OCI-LY7 (cell line): Measurements from ENCODE around the gene TMPRSS2. TPM values are rescaled to one million over a fixed set of nuclear protein-coding genes. Genes with fewer than 3 reads are reported as not detected.

Experiments
- BruUV-seq: library from RNA; stranded (reverse); fragments of 400-500 nt; replicated peaks from 2 replicates; lab custom pipeline; 2021; lab: Mats Ljungman, UMichigan
- CTCF ChIA-PET: fragments of 300-600 bp; sonication (Branson Sonifier 250); formaldehyde crosslinking; loops from one replicate; lab custom pipeline; 2022; ENCODE audit warnings: antibody characterized with exemption; ENCODE audit not compliant: unreplicated experiment; lab: Charles Lee
- POLR2A ChIA-PET: fragments of 300-600 bp; sonication (Branson Sonifier 250); formaldehyde crosslinking; loops from one replicate; lab custom pipeline; 2022; ENCODE audit warnings: antibody characterized with exemption; lab: Charles Lee
- DNase-seq: peaks from one replicate; pipeline ENCODE4 v3.0.0-alpha.2; 2015; ENCODE audit warnings: low spot score
- H2AFZ ChIP-seq: fragments of 200-600 bp; sonication (generic), shearing (Covaris generic); 2 replicates; pipeline ENCODE4 v1.6.1; 2014; ENCODE audit warnings: mild to moderate bottlenecking, antibody characterized with exemption, low read length, moderate library complexity
- H3K27ac ChIP-seq: fragments of 200-600 bp; sonication (generic); 2 replicates; pipeline ENCODE4 v1.5.1; 2014; ENCODE audit warnings: mixed run types, low read depth, mild to moderate bottlenecking, moderate library complexity, low read length, inconsistent platforms; ENCODE audit not compliant: poor library complexity, severe bottlenecking
- H3K36me3 ChIP-seq: fragments of 200-600 bp; sonication (generic); 2 replicates; pipeline ENCODE4 v1.6.1; 2014; ENCODE audit warnings: mild to moderate bottlenecking, antibody characterized with exemption, low read length, moderate library complexity, mixed read lengths; ENCODE audit not compliant: insufficient read depth
- H3K4me1 ChIP-seq: fragments of 200-600 bp; sonication (generic); 2 replicates; pipeline ENCODE4 v1.5.1; 2014; ENCODE audit warnings: mild to moderate bottlenecking, low read length; ENCODE audit not compliant: insufficient read depth, poor library complexity, severe bottlenecking
- H3K4me2 ChIP-seq: fragments of 200-600 bp; sonication (generic); 2 replicates; pipeline ENCODE4 v1.6.1; 2014; ENCODE audit warnings: mild to moderate bottlenecking, low read length
- H3K4me3 ChIP-seq: fragments of 200-600 bp; sonication (generic); 2 replicates; pipeline ENCODE4 v1.5.1; 2014; ENCODE audit warnings: mild to moderate bottlenecking, low read depth, low read length; ENCODE audit not compliant: poor library complexity, severe bottlenecking
- H3K79me2 ChIP-seq: fragments of 200-600 bp; sonication (generic); 2 replicates; pipeline ENCODE4 v1.6.1; 2016; ENCODE audit warnings: low read depth, mild to moderate bottlenecking, low read length, moderate library complexity, mixed read lengths; ENCODE audit not compliant: insufficient read depth
- H3K9me2 ChIP-seq: fragments of 200-600 bp; sonication (generic); 2 replicates; pipeline ENCODE4 v1.6.1; 2016; ENCODE audit warnings: mild to moderate bottlenecking, low read length, mixed read lengths; ENCODE audit not compliant: insufficient read depth
- H3K9me3 ChIP-seq: fragments of 200-600 bp; sonication (generic); 2 replicates; pipeline ENCODE4 v1.6.1; 2014; ENCODE audit warnings: mild to moderate bottlenecking, mixed run types, low read length, mixed read lengths
- H4K20me1 ChIP-seq: fragments of 200-600 bp; sonication (generic); 2 replicates; pipeline ENCODE4 v1.6.1; 2014; ENCODE audit warnings: mild to moderate bottlenecking, antibody characterized with exemption, low read length, moderate library complexity, mixed read lengths; ENCODE audit not compliant: insufficient read depth
- CTCF ChIP-seq: fragments of 200-600 bp; sonication (generic); conservative IDR thresholded peaks from 2 replicates; pipeline ENCODE4 v1.5.1; 2014; ENCODE audit warnings: mild to moderate bottlenecking, antibody characterized with exemption, low read length, moderate library complexity, mixed read lengths
- EZH2phosphoT487 ChIP-seq: fragments of 200-600 bp; sonication (generic); IDR thresholded peaks from 2 replicates; pipeline ENCODE4 v1.6.1; 2018; ENCODE audit warnings: low read depth, borderline replicate concordance, mild to moderate bottlenecking, mixed run types, antibody characterized with exemption, low read length, moderate library complexity, mixed read lengths
- intact Hi-C: fragments of 100-400 bp; cut with micrococcal nuclease; formaldehyde crosslinking; loops from one replicate; pipeline ENCODE4 v1.10.0; 2022; ENCODE audit not compliant: unreplicated experiment
- total RNA-seq, 2 experiments: library from RNA; depleted of rRNA in 1 of 2; stranded (reverse); fragments of >200 nt in 1 of 2; shearing (Covaris generic) in 1 of 2; gene quantifications; 2 replicates each; pipeline ENCODE4 v1.2.3, GENCODE V29; 2014 to 2022

TMPRSS2 gene
- total RNA-seq, 2 experiments from 2014 or later = 0.09 TPM; not detected in 1

- no peaks in the 10 kb centered on the region for H3K79me2 ChIP-seq
These were observed 78.0 kb downstream of the TMPRSS2 start for GRCh38 chr21:41429925-41430491.

GRCh38 chr21:41429305-41429704 lies 78.7 kb downstream of the TMPRSS2 start:
- no peak for DNase-seq
- Histone ChIP-seq H4K20me1 (no peaks in the 10 kb centered on the region), H3K9me3 (peaks cover 10% of the 10 kb centered on the region; the same call in 1 of the 2 replicates), H3K4me1 (peaks cover 65% of the 10 kb centered on the region), H3K4me2 (no peak overlapping the region), H3K79me2 (no peaks in the 10 kb centered on the region), H3K9me2 (no peaks in the 10 kb centered on the region), H3K4me3 (no peak overlapping the region), H3K36me3 (peaks cover 12% of the 10 kb centered on the region), H3K27ac (no peak overlapping the region), H2AFZ (no peak overlapping the region)
- intact Hi-C loops = loop anchor here (5.0 to 10.0 kb wide), 2 partner anchors 107 to 635 kb away; no protein-coding TSS in a partner anchor
- BruUV-seq = no TSS peak
- ChIA-PET POLR2A (interaction anchor here (1.1 to 2.0 kb wide), 2 partner anchors 11 to 145 kb away, joined by 3 to 6 read pairs; no protein-coding TSS in a partner anchor), CTCF (no interaction called here)
- TF ChIP-seq EZH2phosphoT487 = no peak
- no peak for TF ChIP-seq CTCF

More at GRCh38 chr21:41429925-41430491, 78.0 kb downstream of the TMPRSS2 start:
- Histone ChIP-seq H3K36me3 (peaks cover 18% of the 10 kb centered on the region), H3K9me3 (peaks cover 17% of the 10 kb centered on the region; the same call in 1 of the 2 replicates), H3K4me3 (no peak overlapping the region), H2AFZ (no peak overlapping the region), H3K4me2 (no peak overlapping the region), H3K9me2 (no peaks in the 10 kb centered on the region), H4K20me1 (no peaks in the 10 kb centered on the region), H3K27ac (no peak overlapping the region), H3K4me1 (peaks cover 65% of the 10 kb centered on the region)
- no TSS peak for BruUV-seq
- ChIA-PET POLR2A (interaction anchor here (2.0 to 2.2 kb wide), 2 partner anchors 10 to 12 kb away, joined by 6 read pairs; no protein-coding TSS in a partner anchor), CTCF (no interaction called here)
- TF ChIP-seq CTCF = no peak
- TF ChIP-seq EZH2phosphoT487 = no peak
- DNase-seq = no peak
- intact Hi-C loops = loop anchor here (2.0 to 10.0 kb wide), 3 partner anchors 61 to 635 kb away; no protein-coding TSS in a partner anchor

- peaks cover 67% of the 10 kb centered on the region for H3K4me1 ChIP-seq
- ChIA-PET CTCF (no interaction called here), POLR2A (interaction anchor here (1.1 kb wide), 1 partner anchor 144 kb away, joined by 3 read pairs; no protein-coding TSS in a partner anchor)
- no peak overlapping the region for H3K27ac ChIP-seq
- no peak for DNase-seq
- no peaks in the 10 kb centered on the region for H4K20me1 ChIP-seq
- H3K9me2 ChIP-seq = no peaks in the 10 kb centered on the region
- BruUV-seq = no TSS peak
- TF ChIP-seq EZH2phosphoT487 (no peak), CTCF (no peak)
- H3K4me3 ChIP-seq = no peak overlapping the region
- peaks cover 7% of the 10 kb centered on the region; the same call in 1 of the 2 replicates for H3K9me3 ChIP-seq
- no peaks in the 10 kb centered on the region for H3K79me2 ChIP-seq
- H3K4me2 ChIP-seq = no peak overlapping the region
- H3K36me3 ChIP-seq = peaks cover 9% of the 10 kb centered on the region
- intact Hi-C loops = loop anchor here (5.0 to 10.0 kb wide), 2 partner anchors 107 to 636 kb away; no protein-coding TSS in a partner anchor
- H2AFZ ChIP-seq = no peak overlapping the region
These were observed 79.1 kb downstream of the TMPRSS2 start for GRCh38 chr21:41428847-41429246.
